ENCODE results near the gene TMPRSS2.

TMPRSS2 gene

DNA sequence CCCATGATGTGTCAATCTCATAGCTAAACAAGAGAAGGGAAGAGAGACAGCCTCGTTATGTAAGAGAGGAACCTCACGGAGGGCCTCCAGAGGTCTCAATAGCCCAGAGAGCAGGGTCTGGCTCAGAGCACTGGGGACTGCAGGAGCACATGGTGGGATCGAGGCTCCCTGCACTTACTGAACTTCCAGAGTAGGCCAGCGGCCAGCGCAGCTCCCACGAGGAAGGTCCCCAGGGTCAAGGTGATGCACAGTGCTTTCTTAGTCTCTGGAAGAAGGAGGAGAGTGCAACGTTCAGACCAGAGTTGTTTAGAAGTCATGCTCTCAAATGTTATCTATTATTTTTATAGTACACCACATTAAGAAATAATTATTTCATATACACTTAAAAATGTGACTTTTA, 18.6 kb downstream of the TMPRSS2 start:
- Histone ChIP-seq H3K36me3 (ENCODE audit: insufficient read depth, low read length) (no peaks in the 10 kb centered on the region), H4K20me1 (ENCODE audit: insufficient read depth, low read length) (no peaks in the 10 kb centered on the region), H3K79me2 (ENCODE audit: insufficient read depth, low read length) (no peaks in the 10 kb centered on the region), H3K9ac (ENCODE audit: low read length) (no peak overlapping the region), H2AFZ (ENCODE audit: low read length) (no peak overlapping the region), H3K4me2 (ENCODE audit: low read length) (no peak overlapping the region), H3K27ac (ENCODE audit: low read depth, low read length, poor library complexity, severe bottlenecking) (no peak overlapping the region), H3K27me3 (ENCODE audit: insufficient read depth, low read length) (peaks cover 11% of the 10 kb centered on the region), H3K4me1 (ENCODE audit: insufficient read depth, low read length, severe bottlenecking) (no peaks in the 10 kb centered on the region), H3K9me3 (ENCODE audit: low read length) (no peaks in the 10 kb centered on the region), H3F3A (ENCODE audit: insufficient read depth, low read length) (no peaks in the 10 kb centered on the region), H3K4me3 (ENCODE audit: low read depth, low read length, poor library complexity, severe bottlenecking) (no peak overlapping the region), H3K9me2 (ENCODE audit: low read depth, low read length) (no peaks in the 10 kb centered on the region)
- TF ChIP-seq EZH2 (IDR thresholded peaks at IDR 0.05; ENCODE audit: borderline replicate concordance, low read length) (no peak), CTCF (IDR thresholded peaks at IDR 0.05; ENCODE audit: low read length) (no peak)

DNA sequence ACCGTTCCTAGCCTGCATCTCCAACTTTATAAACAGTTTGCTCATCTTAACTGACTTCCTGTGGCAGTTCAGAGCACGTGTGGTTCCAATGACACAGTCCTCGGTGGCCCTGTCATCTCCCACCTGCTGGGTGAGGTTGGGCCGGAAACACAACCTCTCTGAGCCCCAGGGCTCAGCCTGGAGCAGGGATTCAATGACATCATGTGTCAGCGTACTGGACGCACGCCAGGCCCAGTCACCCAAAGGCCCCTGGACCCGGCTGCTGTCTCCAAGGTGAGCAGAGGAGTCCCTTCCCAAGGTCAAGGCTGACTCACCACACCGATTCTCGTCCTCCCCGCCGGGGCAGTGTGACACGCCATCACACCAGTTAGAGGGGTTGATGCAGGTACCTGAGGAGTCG, 19.9 kb downstream of the TMPRSS2 start:
- Histone ChIP-seq H3K9me2 (ENCODE audit: low read depth, low read length) (no peaks in the 10 kb centered on the region), H3K4me2 (ENCODE audit: low read length) (no peak overlapping the region), H3K4me3 (ENCODE audit: low read depth, low read length, poor library complexity, severe bottlenecking) (no peak overlapping the region), H3F3A (ENCODE audit: insufficient read depth, low read length) (no peaks in the 10 kb centered on the region), H3K4me1 (ENCODE audit: insufficient read depth, low read length, severe bottlenecking) (no peaks in the 10 kb centered on the region), H3K79me2 (ENCODE audit: insufficient read depth, low read length) (no peaks in the 10 kb centered on the region), H4K20me1 (ENCODE audit: insufficient read depth, low read length) (no peaks in the 10 kb centered on the region), H3K36me3 (ENCODE audit: insufficient read depth, low read length) (no peaks in the 10 kb centered on the region), H2AFZ (ENCODE audit: low read length) (no peak overlapping the region), H3K27me3 (ENCODE audit: insufficient read depth, low read length) (peaks cover 7% of the 10 kb centered on the region), H3K27ac (ENCODE audit: low read depth, low read length, poor library complexity, severe bottlenecking) (no peak overlapping the region), H3K9ac (ENCODE audit: low read length) (no peak overlapping the region), H3K9me3 (ENCODE audit: low read length) (no peaks in the 10 kb centered on the region)
- TF ChIP-seq CTCF (IDR thresholded peaks at IDR 0.05; ENCODE audit: low read length) = no peak
- no peak for TF ChIP-seq EZH2 (IDR thresholded peaks at IDR 0.05; ENCODE audit: borderline replicate concordance, low read length)

GRCh38 chr21:41487082-41487481, 20.9 kb downstream of the TMPRSS2 start:
- no peak overlapping the region for H3K27ac ChIP-seq (ENCODE audit: low read depth, low read length, poor library complexity, severe bottlenecking)
- H3K9me2 ChIP-seq (ENCODE audit: low read depth, low read length) = no peaks in the 10 kb centered on the region
- H3K9me3 ChIP-seq (ENCODE audit: low read length) = no peaks in the 10 kb centered on the region
- no peaks in the 10 kb centered on the region for H3K79me2 ChIP-seq (ENCODE audit: insufficient read depth, low read length)
- no peak overlapping the region for H3K9ac ChIP-seq (ENCODE audit: low read length)
- no peaks in the 10 kb centered on the region for H4K20me1 ChIP-seq (ENCODE audit: insufficient read depth, low read length)
- no peaks in the 10 kb centered on the region for H3F3A ChIP-seq (ENCODE audit: insufficient read depth, low read length)
- H2AFZ ChIP-seq (ENCODE audit: low read length) = no peak overlapping the region
- H3K27me3 ChIP-seq (ENCODE audit: insufficient read depth, low read length) = peaks cover 3% of the 10 kb centered on the region
- no peaks in the 10 kb centered on the region for H3K4me1 ChIP-seq (ENCODE audit: insufficient read depth, low read length, severe bottlenecking)
- no peaks in the 10 kb centered on the region for H3K36me3 ChIP-seq (ENCODE audit: insufficient read depth, low read length)
- TF ChIP-seq EZH2 (IDR thresholded peaks at IDR 0.05; ENCODE audit: borderline replicate concordance, low read length) (no peak), CTCF (IDR thresholded peaks at IDR 0.05; ENCODE audit: low read length) (no peak)
- no peak overlapping the region for H3K4me3 ChIP-seq (ENCODE audit: low read depth, low read length, poor library complexity, severe bottlenecking)
- no peak overlapping the region for H3K4me2 ChIP-seq (ENCODE audit: low read length)
